A549 (cell line): Measurements from ENCODE around the gene CKAP2L. TPM values are rescaled to one million over a fixed set of nuclear protein-coding genes. Genes with fewer than 3 reads are reported as not detected.

Experiments
- ATAC-seq, 2 experiments: fragments of 200-7000 bp in 1 of 2; fragments of >200 bp in 1 of 2; cut with Nextera tagmentation in 1 of 2; cut with Tn5 transposase in 1 of 2; 3 replicates each; pipeline versions ENCODE4 v1.8.0 to v1.9.1; 2018 to 2020; ENCODE audit warnings: mild to moderate bottlenecking in 1 of 2, moderate library complexity in 1 of 2
- CTCF ChIA-PET: fragments of 300-600 bp; sonication (Branson Sonifier 250); formaldehyde crosslinking; extraction: SDS; loops from one replicate; lab custom pipeline; 2021; ENCODE audit warnings: antibody characterized with exemption, inconsistent platforms; lab: Yijun Ruan, JAX
- POLR2A ChIA-PET: fragments of 350-600 bp; formaldehyde crosslinking; extraction: SDS; loops from one replicate; lab custom pipeline; 2021; ENCODE audit warnings: antibody characterized with exemption, inconsistent platforms; lab: Yijun Ruan, JAX
- DNase-seq, 2 experiments: peaks; one replicate each; pipeline versions ENCODE4 v3.0.0 to v3.0.0-alpha.2; 2011 to 2016; ENCODE audit warnings: low read depth in 1 of 2, low spot score in 1 of 2
- FAIRE-seq: peaks from 2 replicates; lab custom pipeline; 2011; peaks lifted over from hg19 to GRCh38; lab: Jason Lieb, UNC
- H3K27ac ChIP-seq, 2 experiments: fragments of >200 bp; sonication (Bioruptor Twin); formaldehyde crosslinking; 3 replicates each; pipeline ENCODE4 v1.5.1; 2016 to 2017
- H3K4me1 ChIP-seq: fragments of >200 bp; sonication (Bioruptor Twin); formaldehyde crosslinking; 3 replicates; pipeline ENCODE4 v1.6.1; 2016
- H3K4me2 ChIP-seq: fragments of >200 bp; sonication (Bioruptor Twin); formaldehyde crosslinking; 3 replicates; pipeline ENCODE4 v1.6.1; 2016
- H3K4me3 ChIP-seq: fragments of >200 bp; sonication (Bioruptor Twin); formaldehyde crosslinking; 3 replicates; pipeline ENCODE4 v1.5.1; 2016
- H3K9me3 ChIP-seq: fragments of >200 bp; sonication (Bioruptor Twin); formaldehyde crosslinking; 3 replicates; pipeline ENCODE4 v1.6.1; 2016
- BHLHE40 ChIP-seq: IDR thresholded peaks from 2 replicates; pipeline ENCODE4 v1.6.1; 2012; ENCODE audit warnings: low read depth, low read length, inconsistent platforms
- CBX8 ChIP-seq: fragments of 200-600 bp; sonication (generic); IDR thresholded peaks from 2 replicates; pipeline ENCODE4 v1.6.1; 2016
- CHD2 ChIP-seq: fragments of 150-350 bp; IDR thresholded peaks from 2 replicates; pipeline ENCODE4 v1.6.1; 2014; ENCODE audit warnings: low read length; ENCODE audit not compliant: partially characterized antibody
- CHD4 ChIP-seq: fragments of 200-600 bp; sonication (generic); IDR thresholded peaks from 2 replicates; pipeline ENCODE4 v1.6.1; 2016; ENCODE audit warnings: antibody characterized with exemption, mild to moderate bottlenecking, borderline replicate concordance
- EP300 ChIP-seq, 2 experiments: fragments of >200 bp; sonication (Bioruptor Twin); formaldehyde crosslinking; IDR thresholded peaks; 2 replicates in 1 of 2; 3 replicates in 1 of 2; pipeline ENCODE4 v1.6.1; 2016 to 2017
- ESRRA ChIP-seq: fragments of 150-350 bp; IDR thresholded peaks from 2 replicates; pipeline ENCODE4 v1.6.1; 2014; ENCODE audit warnings: mild to moderate bottlenecking, low read length, borderline replicate concordance
- GATA3 ChIP-seq: IDR thresholded peaks from 2 replicates; pipeline ENCODE4 v1.6.1; 2012; ENCODE audit warnings: borderline replicate concordance
- HDAC2 ChIP-seq: fragments of 200-600 bp; sonication (generic); IDR thresholded peaks from 2 replicates; pipeline ENCODE4 v1.6.1; 2016
- HEYL ChIP-seq: fragments of 250-450 bp; sonication (Bioruptor Pico); IDR thresholded peaks from 2 replicates; pipeline ENCODE4 v1.8.0; 2021; ENCODE audit warnings: mild to moderate bottlenecking, moderate library complexity
- JUN ChIP-seq, 2 experiments: fragments of >200 bp; sonication (Bioruptor Twin); formaldehyde crosslinking; IDR thresholded peaks; 2 replicates in 1 of 2; 3 replicates in 1 of 2; pipeline ENCODE4 v1.6.1; 2016 to 2017
- MAFK ChIP-seq: fragments of 450-650 bp; IDR thresholded peaks from 2 replicates; pipeline ENCODE4 v1.6.1; 2014; ENCODE audit not compliant: partially characterized antibody
- MAZ ChIP-seq: fragments of 150-350 bp; IDR thresholded peaks from 2 replicates; pipeline ENCODE4 v1.6.1; 2014; ENCODE audit warnings: antibody characterized with exemption, low read depth, low read length, borderline replicate concordance
- NFE2L2 ChIP-seq: fragments of 150-350 bp; conservative IDR thresholded peaks from 2 replicates; pipeline ENCODE4 v1.6.1; 2014; ENCODE audit warnings: low read length
- NPAS2 ChIP-seq: fragments of 250-450 bp; sonication (Bioruptor Pico); IDR thresholded peaks from 2 replicates; pipeline ENCODE4 v1.8.0; 2022; ENCODE audit warnings: mild to moderate bottlenecking, moderate library complexity, borderline replicate concordance
- NR3C1 ChIP-seq: fragments of >200 bp; sonication (Bioruptor Twin); formaldehyde crosslinking; IDR thresholded peaks from 3 replicates; pipeline ENCODE4 v1.6.1; 2017
- POLR2A ChIP-seq: IDR thresholded peaks from 2 replicates; pipeline ENCODE4 v1.6.1; 2012; ENCODE audit warnings: mild to moderate bottlenecking, low read length
- POLR2AphosphoS2 ChIP-seq: conservative IDR thresholded peaks from 2 replicates; pipeline ENCODE4 v1.6.1; 2012; ENCODE audit warnings: low read length, improper control_type of control experiment, inconsistent platforms
- RARB ChIP-seq: fragments of 250-450 bp; sonication (Bioruptor Pico); IDR thresholded peaks from 2 replicates; pipeline ENCODE4 v1.8.0; 2021; ENCODE audit warnings: mild to moderate bottlenecking, moderate library complexity
- RFX5 ChIP-seq: fragments of 450-650 bp; IDR thresholded peaks from 2 replicates; pipeline ENCODE4 v1.7.1; 2014; ENCODE audit warnings: antibody characterized with exemption, mild to moderate bottlenecking, moderate library complexity
- RNF2 ChIP-seq: fragments of 200-600 bp; sonication (generic); IDR thresholded peaks from 2 replicates; pipeline ENCODE4 v1.6.1; 2016; ENCODE audit warnings: low read depth, mild to moderate bottlenecking, antibody characterized with exemption, moderate library complexity, borderline replicate concordance
- SREBF2 ChIP-seq: fragments of 450-650 bp; IDR thresholded peaks from 2 replicates; pipeline ENCODE4 v1.6.1; 2014; ENCODE audit warnings: mild to moderate bottlenecking, moderate library complexity
- TFCP2L1 ChIP-seq: fragments of 250-450 bp; sonication (Bioruptor Pico); IDR thresholded peaks from 2 replicates; pipeline ENCODE4 v1.5.0; 2021; ENCODE audit warnings: mild to moderate bottlenecking
- ZC3H11A ChIP-seq: fragments of 450-650 bp; IDR thresholded peaks from 2 replicates; pipeline ENCODE4 v1.6.1; 2014; ENCODE audit warnings: antibody characterized with exemption, mild to moderate bottlenecking
- WGBS: methylation state at CpG from one replicate; pipeline ENCODE4 v1.1.6; 2017; ENCODE audit errors: missing lambda C conversion rate; 5-methylcytosine and 5-hydroxymethylcytosine counted together
- polyA plus RNA-seq, 4 experiments: library from polyadenylated mRNA; depleted of rRNA in 3 of 4; stranded (reverse); fragments of >200 nt; fragmentation: RNase III in 1 of 4; extraction: RNeasy Plus Mini Kit Qiagen cat#74134 plus additional on column Dnase treatment in 1 of 4; gene quantifications; 2 replicates in 3 of 4; 3 replicates in 1 of 4; pipeline ENCODE4 v1.2.3, GENCODE V29; 2011 to 2017
- TF ChIP-seq, protein P1 (sequence below): IDR thresholded peaks from 2 replicates; pipeline ENCODE4 v1.6.1; 2012
- TF ChIP-seq, protein P2 (sequence below): fragments of 250-450 bp; sonication (Bioruptor Pico); IDR thresholded peaks from 2 replicates; pipeline ENCODE4 v1.5.0; 2021; ENCODE audit warnings: mild to moderate bottlenecking, moderate library complexity, borderline replicate concordance
- TF ChIP-seq, protein P3 (sequence below): fragments of 200-600 bp; sonication (generic); IDR thresholded peaks from 2 replicates; pipeline ENCODE4 v1.6.1; 2016; ENCODE audit warnings: antibody characterized with exemption, mild to moderate bottlenecking, moderate library complexity
- TF ChIP-seq, protein P4 (sequence below): fragments of >200 bp; sonication (Bioruptor Twin); formaldehyde crosslinking; IDR thresholded peaks from 2 replicates; pipeline ENCODE4 v1.6.1; 2016

The CKAP2L gene
- polyA plus RNA-seq, 2 of the 4 experiments (the other 2 are of a cell fraction) = 14.0 to 15.9 TPM

DNA sequence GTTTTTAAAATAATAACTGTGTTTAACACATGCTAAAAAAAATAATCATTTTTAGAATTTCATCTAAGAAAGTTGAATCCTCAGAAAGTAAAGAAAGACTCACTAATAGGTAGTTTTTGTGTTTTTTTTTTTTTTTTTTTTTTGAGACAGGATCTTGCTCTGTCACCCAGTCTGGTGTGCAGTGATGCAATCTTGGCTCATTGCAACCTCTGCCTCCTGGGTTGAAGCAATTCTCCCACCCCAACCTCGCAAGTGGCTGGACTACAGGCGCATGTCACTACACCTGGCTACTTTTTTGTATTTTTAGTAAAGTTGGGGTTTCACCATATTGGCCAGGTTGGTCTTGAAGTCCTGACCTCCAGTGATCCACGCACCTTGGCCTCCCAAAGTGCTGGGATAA, 7.1 kb downstream of the CKAP2L start (continued):
- TF ChIP-seq CHD4 (no peak), CBX8 (no peak), BHLHE40 (no peak), NPAS2 (CRISPR knock-in tag) (no peak), CHD2 (no peak), RARB (CRISPR knock-in tag) (no peak), RNF2 (no peak), RFX5 (no peak)
- TF ChIP-seq, all 56 proteins: peak for 0

DNA sequence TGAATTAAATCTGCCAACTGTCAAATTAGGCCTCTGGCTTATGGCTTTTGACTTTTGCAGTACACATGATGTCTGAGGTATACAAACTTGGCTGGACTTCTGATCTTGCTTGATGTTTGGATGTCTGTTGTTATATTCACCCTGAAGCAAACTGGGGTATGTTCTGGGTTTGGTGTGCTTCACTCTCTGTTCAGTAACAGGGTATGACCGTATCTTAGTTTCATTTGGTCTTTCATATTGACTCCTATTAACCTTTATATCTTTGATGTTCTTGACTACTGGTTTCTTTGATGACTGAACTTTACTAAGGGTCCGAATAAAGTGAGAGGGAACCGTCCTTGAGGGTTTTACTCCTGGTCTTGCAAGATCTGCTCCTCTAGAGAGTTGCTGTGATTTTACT, 8.2 kb downstream of the CKAP2L start:
- CTCF ChIA-PET = interaction anchor here (0.7 to 3.4 kb wide), 3 partner anchors 129 to 201 kb away, joined by 3 to 17 read pairs (median 3); no protein-coding TSS in a partner anchor
- no peak overlapping the region for H3K27ac ChIP-seq
- DNase-seq (no peak), ATAC-seq (no peak), FAIRE-seq (no peak)
- TF ChIP-seq TFCP2L1 (CRISPR knock-in tag) = no peak
- TF ChIP-seq EP300 (IDR thresholded peaks at IDR 0.05) = no peak
- TF ChIP-seq, protein P1, sequence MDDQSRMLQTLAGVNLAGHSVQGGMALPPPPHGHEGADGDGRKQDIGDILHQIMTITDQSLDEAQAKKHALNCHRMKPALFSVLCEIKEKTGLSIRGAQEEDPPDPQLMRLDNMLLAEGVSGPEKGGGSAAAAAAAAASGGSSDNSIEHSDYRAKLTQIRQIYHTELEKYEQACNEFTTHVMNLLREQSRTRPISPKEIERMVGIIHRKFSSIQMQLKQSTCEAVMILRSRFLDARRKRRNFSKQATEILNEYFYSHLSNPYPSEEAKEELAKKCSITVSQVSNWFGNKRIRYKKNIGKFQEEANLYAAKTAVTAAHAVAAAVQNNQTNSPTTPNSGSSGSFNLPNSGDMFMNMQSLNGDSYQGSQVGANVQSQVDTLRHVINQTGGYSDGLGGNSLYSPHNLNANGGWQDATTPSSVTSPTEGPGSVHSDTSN = no peak
- TF ChIP-seq NR3C1 = no peak
- TF ChIP-seq, protein P2, sequence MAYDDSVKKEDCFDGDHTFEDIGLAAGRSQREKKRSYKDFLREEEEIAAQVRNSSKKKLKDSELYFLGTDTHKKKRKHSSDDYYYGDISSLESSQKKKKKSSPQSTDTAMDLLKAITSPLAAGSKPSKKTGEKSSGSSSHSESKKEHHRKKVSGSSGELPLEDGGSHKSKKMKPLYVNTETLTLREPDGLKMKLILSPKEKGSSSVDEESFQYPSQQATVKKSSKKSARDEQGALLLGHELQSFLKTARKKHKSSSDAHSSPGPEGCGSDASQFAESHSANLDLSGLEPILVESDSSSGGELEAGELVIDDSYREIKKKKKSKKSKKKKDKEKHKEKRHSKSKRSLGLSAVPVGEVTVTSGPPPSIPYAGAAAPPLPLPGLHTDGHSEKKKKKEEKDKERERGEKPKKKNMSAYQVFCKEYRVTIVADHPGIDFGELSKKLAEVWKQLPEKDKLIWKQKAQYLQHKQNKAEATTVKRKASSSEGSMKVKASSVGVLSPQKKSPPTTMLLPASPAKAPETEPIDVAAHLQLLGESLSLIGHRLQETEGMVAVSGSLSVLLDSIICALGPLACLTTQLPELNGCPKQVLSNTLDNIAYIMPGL (CRISPR knock-in tag) = no peak
- no peak for TF ChIP-seq POLR2A
- TF ChIP-seq HEYL (CRISPR knock-in tag) = no peak
- no peak overlapping the region for H3K4me2 ChIP-seq
- no peak overlapping the region for H3K4me3 ChIP-seq
- POLR2A ChIA-PET = no interaction called here
- WGBS = 91% methylated on average over 3 of the region's 3 CpGs
- no peaks in the 10 kb centered on the region for H3K9me3 ChIP-seq
- H3K4me1 ChIP-seq = peaks cover 12% of the 10 kb centered on the region

DNA sequence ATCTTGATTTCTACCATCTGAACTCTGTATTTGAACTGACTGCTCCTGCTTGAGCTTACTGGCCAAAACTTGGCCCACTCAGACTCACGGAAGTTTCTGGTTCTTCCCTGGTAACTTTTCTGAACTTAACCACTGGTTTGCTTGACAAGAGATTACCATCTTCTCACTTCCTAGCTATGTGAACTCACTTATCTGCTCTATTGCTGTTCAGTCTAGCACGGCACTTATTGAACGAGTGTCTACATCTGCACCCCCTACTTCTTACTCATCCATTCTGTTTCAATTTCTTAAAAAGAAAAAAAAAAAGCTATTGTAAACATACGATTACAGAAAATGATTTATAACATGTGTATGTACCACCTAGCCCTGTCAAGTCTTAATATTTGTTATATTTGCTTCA, 9.0 kb downstream of the CKAP2L start:
- TF ChIP-seq GATA3 = no peak
- no peak for TF ChIP-seq CBX8
- no peak for TF ChIP-seq POLR2A
- TF ChIP-seq POLR2AphosphoS2 = no peak
- TF ChIP-seq, protein P2 (CRISPR knock-in tag) = no peak
- TF ChIP-seq HEYL (CRISPR knock-in tag) = no peak
- no peak for TF ChIP-seq SREBF2
- TF ChIP-seq ESRRA = no peak
- TF ChIP-seq JUN (IDR thresholded peaks at IDR 0.05) = no peak
- TF ChIP-seq MAZ = no peak
- TF ChIP-seq NFE2L2 = no peak
- TF ChIP-seq, protein P3, sequence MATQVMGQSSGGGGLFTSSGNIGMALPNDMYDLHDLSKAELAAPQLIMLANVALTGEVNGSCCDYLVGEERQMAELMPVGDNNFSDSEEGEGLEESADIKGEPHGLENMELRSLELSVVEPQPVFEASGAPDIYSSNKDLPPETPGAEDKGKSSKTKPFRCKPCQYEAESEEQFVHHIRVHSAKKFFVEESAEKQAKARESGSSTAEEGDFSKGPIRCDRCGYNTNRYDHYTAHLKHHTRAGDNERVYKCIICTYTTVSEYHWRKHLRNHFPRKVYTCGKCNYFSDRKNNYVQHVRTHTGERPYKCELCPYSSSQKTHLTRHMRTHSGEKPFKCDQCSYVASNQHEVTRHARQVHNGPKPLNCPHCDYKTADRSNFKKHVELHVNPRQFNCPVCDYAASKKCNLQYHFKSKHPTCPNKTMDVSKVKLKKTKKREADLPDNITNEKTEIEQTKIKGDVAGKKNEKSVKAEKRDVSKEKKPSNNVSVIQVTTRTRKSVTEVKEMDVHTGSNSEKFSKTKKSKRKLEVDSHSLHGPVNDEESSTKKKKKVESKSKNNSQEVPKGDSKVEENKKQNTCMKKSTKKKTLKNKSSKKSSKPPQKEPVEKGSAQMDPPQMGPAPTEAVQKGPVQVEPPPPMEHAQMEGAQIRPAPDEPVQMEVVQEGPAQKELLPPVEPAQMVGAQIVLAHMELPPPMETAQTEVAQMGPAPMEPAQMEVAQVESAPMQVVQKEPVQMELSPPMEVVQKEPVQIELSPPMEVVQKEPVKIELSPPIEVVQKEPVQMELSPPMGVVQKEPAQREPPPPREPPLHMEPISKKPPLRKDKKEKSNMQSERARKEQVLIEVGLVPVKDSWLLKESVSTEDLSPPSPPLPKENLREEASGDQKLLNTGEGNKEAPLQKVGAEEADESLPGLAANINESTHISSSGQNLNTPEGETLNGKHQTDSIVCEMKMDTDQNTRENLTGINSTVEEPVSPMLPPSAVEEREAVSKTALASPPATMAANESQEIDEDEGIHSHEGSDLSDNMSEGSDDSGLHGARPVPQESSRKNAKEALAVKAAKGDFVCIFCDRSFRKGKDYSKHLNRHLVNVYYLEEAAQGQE = no peak
- no peak for TF ChIP-seq MAFK
- TF ChIP-seq CHD4 = no peak
- TF ChIP-seq, protein P4, sequence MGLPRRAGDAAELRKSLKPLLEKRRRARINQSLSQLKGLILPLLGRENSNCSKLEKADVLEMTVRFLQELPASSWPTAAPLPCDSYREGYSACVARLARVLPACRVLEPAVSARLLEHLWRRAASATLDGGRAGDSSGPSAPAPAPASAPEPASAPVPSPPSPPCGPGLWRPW = no peak
- no peak for TF ChIP-seq HDAC2
- no peak for TF ChIP-seq ZC3H11A
- WGBS = 96% methylated on average over 4 of the region's 4 CpGs
- Histone ChIP-seq H3K9me3 (no peaks in the 10 kb centered on the region), H3K4me1 (peaks cover 17% of the 10 kb centered on the region), H3K27ac (no peak overlapping the region), H3K4me3 (no peak overlapping the region), H3K4me2 (no peak overlapping the region)
- no peak for DNase-seq
- ChIA-PET CTCF (interaction anchor here (0.7 to 3.4 kb wide), 3 partner anchors 130 to 202 kb away, joined by 3 to 17 read pairs (median 3); no protein-coding TSS in a partner anchor), POLR2A (no interaction called here)
- ATAC-seq = no peak
- no peak for FAIRE-seq
